Measurements from ENCODE around the gene C1QTNF6.

C1QTNF6 gene

GRCh38 chr22:37188901-37189466, 937 bp upstream of the C1QTNF6 start:
- DNase-seq, result no peak

GRCh38 chr22:37187552-37187890, 526 bp downstream of the C1QTNF6 start:
- no peak for DNase-seq

- DNase-seq, result no peak
Observed at GRCh38 chr22:37186997-37187522, 987 bp downstream of the C1QTNF6 start.

GRCh38 chr22:37186228-37186996, 1.6 kb downstream of the C1QTNF6 start:
- DNase-seq, result peak in 1 of 2 experiments; percentile 40

GRCh38 chr22:37185646-37186227, 2.3 kb downstream of the C1QTNF6 start:
- DNase-seq, result no peak

GRCh38 chr22:37184816-37185541, 3.1 kb downstream of the C1QTNF6 start:
- DNase-seq, result no peak

GRCh38 chr22:37184380-37184755, 3.7 kb downstream of the C1QTNF6 start:
- DNase-seq, result no peak

- DNase-seq, result no peak
Observed at GRCh38 chr22:37183432-37184379, 4.3 kb downstream of the C1QTNF6 start.

- no peak for DNase-seq
Observed at GRCh38 chr22:37182949-37183245, 5.2 kb downstream of the C1QTNF6 start.

- DNase-seq, result no peak
Observed at GRCh38 chr22:37182101-37182948, 5.7 kb downstream of the C1QTNF6 start.

- DNase-seq, result no peak
Observed at GRCh38 chr22:37181681-37182080, 6.4 kb downstream of the C1QTNF6 start.

- no peak for DNase-seq
Observed at GRCh38 chr22:37180531-37181231, 7.4 kb downstream of the C1QTNF6 start.

GRCh38 chr22:37179622-37180420, 8.2 kb downstream of the C1QTNF6 start:
- no peak for DNase-seq

GRCh38 chr22:37179126-37179470, 8.9 kb downstream of the C1QTNF6 start:
- no peak for DNase-seq

- DNase-seq, result no peak
Observed at GRCh38 chr22:37178350-37179125, 9.5 kb downstream of the C1QTNF6 start.

- DNase-seq, result no peak
Observed at GRCh38 chr22:37177755-37178154, 10.3 kb downstream of the C1QTNF6 start.

GRCh38 chr22:37177221-37177620, 10.8 kb downstream of the C1QTNF6 start:
- no peak for DNase-seq

GRCh38 chr22:37176464-37177061, 11.5 kb downstream of the C1QTNF6 start:
- DNase-seq, result peak in 1 of 2 experiments; percentile 59
